HUES64 (cell line): ENCODE measurements around the gene ERN2.
A peak's percentile ranks its signal among the peaks of the same experiment; 100 is the strongest.

Experiments
- H3K27ac ChIP-seq: 2 replicates; pipeline ENCODE4 v1.7.0; 2013; ENCODE audit warnings: low read depth, low read length, inconsistent platforms
- H3K27me3 ChIP-seq: 2 replicates; pipeline ENCODE4 v1.6.1; 2013; ENCODE audit warnings: mild to moderate bottlenecking, low read length; ENCODE audit not compliant: insufficient read depth
- H3K36me3 ChIP-seq: 2 replicates; pipeline ENCODE4 v1.6.1; 2013; ENCODE audit warnings: mild to moderate bottlenecking, low read length; ENCODE audit not compliant: insufficient read depth
- H3K4me1 ChIP-seq: 2 replicates; pipeline ENCODE4 v1.6.1; 2013; ENCODE audit warnings: mild to moderate bottlenecking, low read length, moderate library complexity; ENCODE audit not compliant: insufficient read depth
- H3K4me3 ChIP-seq: 2 replicates; pipeline ENCODE4 v1.5.1; 2013; ENCODE audit warnings: mild to moderate bottlenecking, low read length, moderate library complexity
- H3K9ac ChIP-seq: 2 replicates; pipeline ENCODE4 v1.6.1; 2013; ENCODE audit warnings: mild to moderate bottlenecking, low read depth, low read length
- H3K9me3 ChIP-seq: 2 replicates; pipeline ENCODE4 v1.6.1; 2013; ENCODE audit warnings: low read depth, low read length; ENCODE audit not compliant: insufficient read depth
- WGBS: fragments of 150-250, 120-280 bp; methylation state at CpG from one replicate; pipeline ENCODE4 v1.1.7; 2013; ENCODE audit warnings: missing lambda C conversion rate; 5-methylcytosine and 5-hydroxymethylcytosine counted together

Gene ERN2

GRCh38 chr16:23683487-23683886, 29.5 kb downstream of the ERN2 start:
- peaks cover 83% of the 10 kb centered on the region for H3K36me3 ChIP-seq
- H3K27me3 ChIP-seq = no peaks in the 10 kb centered on the region
- H3K4me3 ChIP-seq = no peak overlapping the region
- no peak overlapping the region for H3K27ac ChIP-seq
- H3K4me1 ChIP-seq = peaks cover 10% of the 10 kb centered on the region; the same call in 1 of the 2 replicates
- no peaks in the 10 kb centered on the region for H3K9me3 ChIP-seq
- H3K9ac ChIP-seq = no peak overlapping the region
- WGBS = 94% methylated on average over 3 of the region's 3 CpGs

- 100% methylated on average over 1 of the region's 1 CpG for WGBS
- Histone ChIP-seq H3K4me1 (peaks cover 10% of the 10 kb centered on the region; the same call in 1 of the 2 replicates), H3K27ac (no peak overlapping the region), H3K36me3 (peaks cover 70% of the 10 kb centered on the region), H3K9ac (no peak overlapping the region), H3K4me3 (no peak overlapping the region), H3K27me3 (no peaks in the 10 kb centered on the region), H3K9me3 (no peaks in the 10 kb centered on the region)
Measured at GRCh38 chr16:23682181-23682580, 30.8 kb downstream of the ERN2 start.

- H3K36me3 ChIP-seq = peaks cover 48% of the 10 kb centered on the region
- H3K9me3 ChIP-seq = no peaks in the 10 kb centered on the region
- H3K27me3 ChIP-seq = no peaks in the 10 kb centered on the region
- H3K9ac ChIP-seq = peak overlapping the region; percentile 94
- H3K27ac ChIP-seq = no peak overlapping the region
- 20% methylated on average over 6 of the region's 6 CpGs for whole genome bisulfite sequencing
- H3K4me1 ChIP-seq = peaks cover 10% of the 10 kb centered on the region; the same call in 1 of the 2 replicates
- H3K4me3 ChIP-seq = peak overlapping the region; percentile 91
Measured at GRCh38 chr16:23679986-23680336, 33.1 kb downstream of the ERN2 start.

DNA sequence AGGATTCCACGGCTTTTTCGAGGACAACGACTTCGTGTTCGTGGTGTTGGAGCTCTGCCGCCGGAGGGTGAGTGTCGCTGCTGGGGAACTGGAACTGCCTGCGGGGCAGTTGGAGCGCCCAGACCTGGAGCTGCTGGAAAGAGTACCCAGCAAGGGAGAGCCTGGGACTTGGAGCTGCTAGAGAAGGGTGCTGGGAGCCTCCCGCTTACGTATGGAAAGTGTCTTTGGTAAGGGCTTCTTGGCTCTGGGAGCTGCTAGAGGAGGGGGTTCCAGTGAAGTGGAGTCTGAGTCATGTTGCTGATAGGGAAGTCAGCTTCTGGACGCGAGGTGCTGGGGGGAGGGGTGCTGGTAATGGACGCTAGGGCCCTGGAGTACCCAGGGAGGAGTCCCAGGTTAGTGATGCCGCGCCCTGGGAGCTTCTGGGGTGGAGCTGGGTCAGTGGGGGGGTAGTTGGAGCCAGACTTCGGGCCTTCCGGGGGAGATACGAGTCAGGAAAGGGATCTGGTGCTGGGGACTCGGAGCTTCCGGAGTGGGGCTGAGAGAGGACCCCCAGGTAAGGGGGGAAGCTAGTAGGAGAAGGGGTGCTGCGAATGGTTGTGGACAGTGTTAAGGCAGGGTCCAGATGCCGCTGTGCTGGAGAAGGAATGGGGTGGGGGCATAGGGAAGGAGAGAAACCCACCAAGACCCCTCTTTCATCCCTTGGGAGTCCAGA, 33.6 kb downstream of the ERN2 start:
- WGBS = 1% methylated on average over 24 of the region's 24 CpGs
- H3K27me3 ChIP-seq = no peaks in the 10 kb centered on the region
- no peaks in the 10 kb centered on the region for H3K9me3 ChIP-seq
- H3K9ac ChIP-seq = peak overlapping the region; percentile 94
- H3K4me3 ChIP-seq = peak overlapping the region; percentile 91
- peaks cover 10% of the 10 kb centered on the region; the same call in 1 of the 2 replicates for H3K4me1 ChIP-seq
- H3K27ac ChIP-seq = peak overlapping the region; percentile 86
- peaks cover 48% of the 10 kb centered on the region for H3K36me3 ChIP-seq

- H3K9me3 ChIP-seq = no peaks in the 10 kb centered on the region
- H3K4me1 ChIP-seq = peaks cover 10% of the 10 kb centered on the region; the same call in 1 of the 2 replicates
- H3K9ac ChIP-seq = peak within 1 kb of the TSS; percentile 94
- peaks cover 42% of the 10 kb centered on the region for H3K36me3 ChIP-seq
- under 1% methylated on average over 75 of the region's 75 CpGs for WGBS
- peak within 1 kb of the TSS; percentile 91 for H3K4me3 ChIP-seq
- no peaks in the 10 kb centered on the region for H3K27me3 ChIP-seq
- H3K27ac ChIP-seq = peak within 1 kb of the TSS; percentile 86
Measured at GRCh38 chr16:23678430-23679273, 34.4 kb downstream of the ERN2 start, which contains the start of gene PLK1. Gene PLK1, plus strand, starts transcription at chr16:23678889. Its CDS starts 44 bp downstream, at chr16:23678933.

DNA sequence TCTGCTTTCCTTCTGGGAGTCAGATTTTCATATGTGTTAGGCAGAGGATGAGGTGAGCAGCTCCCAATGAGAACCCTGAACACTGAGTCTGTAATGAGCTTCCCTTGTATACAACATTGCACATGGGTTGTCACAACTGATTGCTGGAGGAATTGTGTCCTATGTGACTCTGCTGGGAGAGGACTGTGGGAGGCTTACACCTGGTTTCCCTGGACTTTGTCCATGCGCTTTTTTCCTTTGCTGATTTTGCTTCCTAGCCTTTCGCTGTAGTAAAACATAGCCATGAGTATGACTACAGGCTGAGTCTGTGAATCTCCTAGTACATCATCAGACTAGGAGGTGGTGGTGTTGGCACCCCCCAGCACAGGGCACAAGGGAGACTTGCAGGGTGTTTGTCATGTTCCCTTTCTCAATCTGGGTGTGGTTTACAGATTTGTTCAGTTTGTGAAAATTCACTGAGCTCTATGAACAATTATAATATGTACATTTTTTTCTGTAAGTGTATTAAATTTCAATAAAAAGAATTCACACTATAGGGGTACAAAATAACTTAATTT, 36.0 kb downstream of the ERN2 start:
- Histone ChIP-seq H3K4me3 (no peak overlapping the region), H3K4me1 (peaks cover 10% of the 10 kb centered on the region; the same call in 1 of the 2 replicates), H3K27me3 (no peaks in the 10 kb centered on the region), H3K9ac (no peak overlapping the region), H3K27ac (no peak overlapping the region), H3K9me3 (no peaks in the 10 kb centered on the region), H3K36me3 (peaks cover 32% of the 10 kb centered on the region)
- 97% methylated on average over 2 of the region's 2 CpGs for WGBS

- no peaks in the 10 kb centered on the region for H3K9me3 ChIP-seq
- H3K36me3 ChIP-seq = peaks cover 33% of the 10 kb centered on the region
- H3K4me1 ChIP-seq = no peaks in the 10 kb centered on the region; the same call in 1 of the 2 replicates
- 84% methylated on average over 8 of the region's 8 CpGs for WGBS
- H3K27ac ChIP-seq = no peak overlapping the region
- no peak overlapping the region for H3K9ac ChIP-seq
- no peaks in the 10 kb centered on the region for H3K27me3 ChIP-seq
- H3K4me3 ChIP-seq = no peak overlapping the region
Measured at GRCh38 chr16:23673971-23674614, 38.9 kb downstream of the ERN2 start.

DNA sequence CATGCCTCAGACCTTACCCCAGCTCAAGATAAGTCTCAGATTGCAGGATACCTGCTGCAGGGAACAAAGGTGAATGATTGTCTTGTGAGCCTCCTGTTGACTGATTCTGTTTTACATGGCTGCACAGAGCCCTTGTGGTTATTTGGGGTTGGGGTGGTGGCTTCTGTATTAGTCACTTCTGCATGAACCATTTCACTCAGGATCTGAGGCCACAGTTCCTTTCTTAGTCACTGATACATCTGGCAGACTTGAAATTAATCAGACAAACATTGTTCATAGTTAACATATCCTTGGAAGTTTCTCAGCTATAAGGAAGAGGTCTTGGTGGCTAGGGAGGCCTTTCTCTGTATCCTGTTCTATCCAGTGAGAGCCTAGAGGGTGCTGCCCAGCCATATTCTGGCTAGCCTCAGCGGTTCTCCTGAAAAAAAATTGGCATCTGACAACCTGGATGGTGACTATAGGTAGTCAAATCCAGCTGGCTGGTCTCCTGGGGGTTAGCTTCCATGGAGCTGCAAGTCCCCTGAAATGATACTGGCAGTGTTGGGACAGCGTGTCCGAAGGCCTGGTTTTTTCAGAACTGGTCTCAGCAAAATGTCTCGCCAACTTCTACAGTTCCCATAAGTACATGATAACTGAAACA, 42.8 kb downstream of the ERN2 start:
- H3K36me3 ChIP-seq = peaks cover 72% of the 10 kb centered on the region

DNA sequence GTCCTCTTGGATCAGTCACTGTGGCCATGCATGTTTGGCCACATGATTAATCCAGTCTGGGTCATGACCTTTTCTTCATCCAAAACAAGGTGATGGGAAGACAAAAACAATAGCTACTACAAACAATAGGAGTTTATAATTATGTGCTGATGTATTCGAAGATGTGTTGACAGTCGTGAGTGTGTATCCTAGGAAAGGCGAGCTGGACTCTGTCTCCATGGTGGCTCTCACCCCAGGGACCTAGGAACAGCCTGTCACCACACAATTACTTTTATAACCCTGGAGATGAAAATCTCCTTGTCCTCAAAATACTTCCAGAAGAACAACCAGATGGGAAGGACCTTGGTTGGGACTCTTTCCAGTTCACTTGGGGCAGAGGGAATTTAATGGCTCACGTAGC, 44.1 kb downstream of the ERN2 start:
- H3K9me3 ChIP-seq = no peaks in the 10 kb centered on the region
- H3K27me3 ChIP-seq = no peaks in the 10 kb centered on the region
- no peak overlapping the region for H3K27ac ChIP-seq
- 91% methylated on average over 2 of the region's 4 CpGs for WGBS
- H3K4me3 ChIP-seq = no peak overlapping the region
- H3K36me3 ChIP-seq = peaks cover 81% of the 10 kb centered on the region
- no peaks in the 10 kb centered on the region; the same call in 1 of the 2 replicates for H3K4me1 ChIP-seq
- H3K9ac ChIP-seq = no peak overlapping the region

More for the DNA sequence above, 42.8 kb downstream of the ERN2 start:
- Histone ChIP-seq H3K9me3 (no peaks in the 10 kb centered on the region), H3K27ac (no peak overlapping the region), H3K4me3 (no peak overlapping the region), H3K9ac (no peak overlapping the region), H3K27me3 (no peaks in the 10 kb centered on the region), H3K4me1 (no peaks in the 10 kb centered on the region; the same call in 1 of the 2 replicates)
- WGBS = 96% methylated on average over 4 of the region's 4 CpGs

DNA sequence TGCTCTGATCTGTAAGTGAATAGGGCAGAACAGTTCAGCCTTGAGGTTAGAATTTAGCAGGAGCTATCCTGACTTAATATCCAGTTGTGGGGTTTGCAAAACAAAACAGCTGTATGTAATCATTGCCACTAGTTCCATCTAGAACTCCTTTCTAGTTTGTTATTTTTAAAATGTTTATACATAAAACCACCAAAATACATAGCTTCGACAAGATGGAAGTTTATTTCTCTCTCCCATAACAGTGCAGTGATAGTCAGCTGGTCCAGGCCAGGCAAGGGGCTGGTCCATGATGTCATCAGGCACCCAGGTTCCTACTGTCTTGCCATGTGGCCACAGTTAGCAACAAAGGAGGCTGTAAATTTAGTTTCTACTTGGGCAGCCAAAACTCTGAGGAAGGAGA, 44.8 kb downstream of the ERN2 start:
- Histone ChIP-seq H3K27ac (no peak overlapping the region), H3K9me3 (no peaks in the 10 kb centered on the region), H3K27me3 (no peaks in the 10 kb centered on the region), H3K36me3 (peaks cover 85% of the 10 kb centered on the region), H3K4me1 (no peaks in the 10 kb centered on the region), H3K4me3 (no peak overlapping the region), H3K9ac (no peak overlapping the region)
- WGBS = 91% methylated on average over 1 of the region's 1 CpG
